GM18511 (cell line): Measurements from ENCODE around the gene MED23.

ENCODE experiments used
- ATAC-seq: cut with Tn5 transposase; IDR thresholded peaks from one replicate; pipeline ENCODE4 v1.9.1; 2021; ENCODE audit warnings: mild to moderate bottlenecking, moderate library complexity; ENCODE audit not compliant: unreplicated experiment

Gene MED23, protein sequence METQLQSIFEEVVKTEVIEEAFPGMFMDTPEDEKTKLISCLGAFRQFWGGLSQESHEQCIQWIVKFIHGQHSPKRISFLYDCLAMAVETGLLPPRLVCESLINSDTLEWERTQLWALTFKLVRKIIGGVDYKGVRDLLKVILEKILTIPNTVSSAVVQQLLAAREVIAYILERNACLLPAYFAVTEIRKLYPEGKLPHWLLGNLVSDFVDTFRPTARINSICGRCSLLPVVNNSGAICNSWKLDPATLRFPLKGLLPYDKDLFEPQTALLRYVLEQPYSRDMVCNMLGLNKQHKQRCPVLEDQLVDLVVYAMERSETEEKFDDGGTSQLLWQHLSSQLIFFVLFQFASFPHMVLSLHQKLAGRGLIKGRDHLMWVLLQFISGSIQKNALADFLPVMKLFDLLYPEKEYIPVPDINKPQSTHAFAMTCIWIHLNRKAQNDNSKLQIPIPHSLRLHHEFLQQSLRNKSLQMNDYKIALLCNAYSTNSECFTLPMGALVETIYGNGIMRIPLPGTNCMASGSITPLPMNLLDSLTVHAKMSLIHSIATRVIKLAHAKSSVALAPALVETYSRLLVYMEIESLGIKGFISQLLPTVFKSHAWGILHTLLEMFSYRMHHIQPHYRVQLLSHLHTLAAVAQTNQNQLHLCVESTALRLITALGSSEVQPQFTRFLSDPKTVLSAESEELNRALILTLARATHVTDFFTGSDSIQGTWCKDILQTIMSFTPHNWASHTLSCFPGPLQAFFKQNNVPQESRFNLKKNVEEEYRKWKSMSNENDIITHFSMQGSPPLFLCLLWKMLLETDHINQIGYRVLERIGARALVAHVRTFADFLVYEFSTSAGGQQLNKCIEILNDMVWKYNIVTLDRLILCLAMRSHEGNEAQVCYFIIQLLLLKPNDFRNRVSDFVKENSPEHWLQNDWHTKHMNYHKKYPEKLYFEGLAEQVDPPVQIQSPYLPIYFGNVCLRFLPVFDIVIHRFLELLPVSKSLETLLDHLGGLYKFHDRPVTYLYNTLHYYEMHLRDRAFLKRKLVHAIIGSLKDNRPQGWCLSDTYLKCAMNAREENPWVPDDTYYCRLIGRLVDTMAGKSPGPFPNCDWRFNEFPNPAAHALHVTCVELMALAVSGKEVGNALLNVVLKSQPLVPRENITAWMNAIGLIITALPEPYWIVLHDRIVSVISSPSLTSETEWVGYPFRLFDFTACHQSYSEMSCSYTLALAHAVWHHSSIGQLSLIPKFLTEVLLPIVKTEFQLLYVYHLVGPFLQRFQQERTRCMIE (N-terminal part only)

DNA sequence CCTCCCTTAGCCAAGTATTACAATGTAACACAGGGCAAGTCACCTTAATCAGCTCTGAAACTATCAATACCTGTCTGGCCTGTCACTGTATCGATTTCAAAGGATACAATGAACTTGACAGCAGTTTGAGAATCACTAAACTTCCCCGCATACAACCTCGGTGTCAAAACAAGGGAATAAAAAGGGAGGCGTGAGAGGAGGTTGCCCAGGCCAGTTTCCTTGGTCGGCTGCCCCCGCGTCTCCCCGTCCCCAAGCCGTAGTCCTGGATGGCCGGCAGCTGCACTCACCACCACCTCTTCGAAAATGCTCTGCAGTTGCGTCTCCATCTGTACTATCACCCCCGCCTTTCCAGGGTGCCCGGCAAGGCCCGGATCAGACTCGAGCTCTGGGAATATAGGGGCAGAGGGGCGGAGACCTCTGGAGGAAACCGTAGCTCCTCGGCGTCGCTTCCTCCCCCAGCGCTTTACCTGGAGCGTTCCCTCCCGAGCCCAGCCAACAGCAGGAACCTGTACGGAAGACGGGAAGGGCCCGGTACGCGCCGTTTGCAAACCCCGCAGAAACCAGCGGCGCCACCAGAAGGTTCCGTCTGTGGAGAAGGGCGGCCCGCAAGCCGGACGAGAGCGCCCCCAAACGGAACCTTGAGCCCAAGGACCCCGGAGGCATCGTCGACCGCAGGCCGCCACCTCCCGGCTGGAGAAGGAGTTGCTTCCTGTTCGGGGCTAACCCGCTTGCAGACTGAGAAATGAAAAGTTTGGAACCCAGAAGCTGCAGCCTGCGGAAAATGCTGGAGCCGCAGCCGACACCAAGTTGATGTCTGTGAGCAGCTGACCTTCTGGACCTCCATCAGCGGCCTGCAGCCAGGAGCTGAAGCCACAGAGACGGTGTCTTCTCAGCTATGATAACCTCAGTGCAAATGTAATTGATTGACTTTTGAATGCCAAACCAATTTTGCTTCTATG lies at the start of gene MED23:
Gene MED23, minus strand, starts transcription at position 519 of the 959 bp plus-strand sequence. Its CDS starts 193 bp downstream, at position 326.
- ATAC-seq, result peak; percentile 98

DNA sequence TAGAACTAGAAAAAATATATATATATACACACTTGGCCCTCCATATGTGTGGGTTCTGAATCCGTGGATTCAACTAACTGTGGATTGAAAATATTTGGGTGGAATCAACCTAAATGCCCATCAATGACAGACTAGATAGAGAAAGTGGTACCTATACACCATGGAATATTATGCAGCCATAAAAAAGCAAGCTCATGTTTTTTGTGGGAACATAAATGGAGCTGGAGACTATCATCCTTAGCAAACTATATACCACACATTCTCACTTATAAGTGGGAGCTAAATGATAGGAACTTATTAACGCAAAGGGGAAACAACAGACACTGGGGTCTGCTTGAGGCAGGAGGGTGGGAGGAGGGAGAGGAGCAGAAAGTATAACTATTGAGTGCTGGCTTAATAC lies 45.1 kb upstream of the MED23 start:
- ATAC-seq, result no peak

- ATAC-seq, result no peak
These were observed 41.8 kb upstream of the MED23 start for GRCh38 chr6:131669891-131670290.

GRCh38 chr6:131663578-131664165 lies 35.6 kb upstream of the MED23 start:
- no peak for ATAC-seq

GRCh38 chr6:131660195-131660594 lies 32.2 kb upstream of the MED23 start:
- ATAC-seq, result no peak

- ATAC-seq, result no peak
These were observed 30.2 kb upstream of the MED23 start for GRCh38 chr6:131658287-131658686.

DNA sequence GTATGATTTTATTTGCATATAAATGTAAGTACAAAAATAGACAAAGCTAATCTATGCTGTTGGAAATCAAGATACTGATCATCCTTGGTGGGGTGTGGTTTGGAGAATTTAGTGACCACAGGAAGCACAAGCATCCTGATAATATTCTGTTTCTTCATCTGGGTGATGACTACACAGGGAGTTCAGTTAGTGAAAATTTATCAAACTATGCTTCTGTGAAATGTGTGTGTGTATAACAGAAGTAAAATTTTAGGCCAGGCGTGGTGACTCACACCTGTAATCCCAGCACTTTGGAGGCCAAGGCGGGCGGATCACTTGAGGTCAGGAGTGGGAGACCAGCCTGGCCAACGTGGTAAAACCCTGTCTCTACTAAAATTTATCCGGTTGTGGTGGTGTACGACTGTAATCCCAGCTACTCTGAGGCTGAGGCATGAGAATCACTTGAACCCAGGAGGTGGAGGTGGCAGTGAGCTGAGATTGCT lies 29.6 kb upstream of the MED23 start:
- no peak for ATAC-seq

DNA sequence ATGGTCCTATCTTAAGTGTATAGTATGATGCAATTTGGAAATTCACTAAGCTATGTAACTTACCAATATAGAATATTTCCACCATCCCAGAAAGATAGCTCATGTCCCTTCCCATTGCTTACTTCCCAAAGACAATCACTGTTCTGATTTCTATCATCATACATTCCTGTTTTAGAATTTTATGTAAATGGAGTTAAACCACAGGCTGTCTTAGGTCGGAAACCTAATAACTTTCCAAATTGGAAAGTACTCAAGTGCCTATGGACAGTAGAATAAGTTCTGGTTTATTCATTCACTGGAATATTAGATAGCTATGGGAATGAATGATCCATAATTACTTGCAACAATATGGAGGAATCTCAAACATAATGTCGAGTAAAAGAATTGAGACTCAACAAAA lies 29.2 kb upstream of the MED23 start:
- ATAC-seq, result no peak

DNA sequence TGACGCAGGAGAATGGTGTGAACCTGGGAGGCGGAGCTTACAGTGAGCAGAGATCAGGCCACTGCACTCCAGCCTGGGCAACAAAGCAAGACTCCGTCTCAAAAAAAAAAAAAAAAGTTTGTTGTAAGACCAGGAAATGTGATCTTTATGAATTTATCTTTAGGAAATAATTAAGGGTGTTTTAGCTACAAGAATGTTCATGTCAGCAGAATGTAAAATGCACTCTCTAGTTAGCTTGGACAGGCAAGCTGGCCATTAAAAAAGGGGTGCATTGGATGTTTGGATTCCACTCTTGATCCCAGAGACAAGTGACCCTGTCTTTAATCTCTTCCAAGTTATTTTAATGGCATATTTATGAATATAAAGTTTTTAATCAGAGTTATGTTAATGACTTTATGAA lies 28.6 kb upstream of the MED23 start:
- no peak for ATAC-seq

DNA sequence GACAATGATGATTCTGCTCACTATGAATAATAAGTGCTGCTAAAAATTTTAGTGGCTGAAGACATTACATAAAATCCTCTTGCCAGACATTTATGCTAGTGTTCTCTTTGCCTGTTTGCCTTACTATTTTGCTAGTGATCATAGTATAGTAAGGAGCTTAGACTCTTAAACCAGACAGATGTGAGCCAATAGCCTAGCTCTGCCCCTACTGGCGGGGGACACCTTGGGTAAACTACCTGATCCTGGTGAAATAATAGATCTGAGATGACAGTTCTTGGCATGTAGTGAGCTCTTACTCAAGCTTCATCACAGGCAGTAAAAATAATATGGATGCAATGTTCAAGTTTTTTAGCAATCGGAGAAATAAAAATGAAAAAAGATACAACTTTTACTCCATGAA lies 27.9 kb upstream of the MED23 start:
- no peak for ATAC-seq

DNA sequence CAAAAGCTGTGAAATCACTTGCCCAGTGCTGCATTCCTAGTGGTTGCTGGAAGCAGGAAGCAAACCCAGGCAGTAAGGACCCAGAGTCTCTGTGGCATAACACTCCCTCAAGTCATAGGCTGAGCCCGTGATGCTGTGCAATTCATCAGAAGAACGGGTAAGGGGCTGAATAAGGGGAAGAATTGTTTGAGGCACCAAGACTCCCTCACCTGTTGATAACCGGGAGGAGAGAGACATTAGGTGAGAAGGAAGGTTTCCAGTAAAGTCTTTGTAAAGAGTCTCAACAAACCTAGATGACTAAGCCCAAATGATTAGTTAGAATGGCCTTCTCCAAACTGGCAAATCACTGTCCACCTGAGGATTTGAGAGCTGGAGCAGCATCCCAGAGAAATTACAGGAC lies 27.3 kb upstream of the MED23 start:
- no peak for ATAC-seq

GRCh38 chr6:131654326-131654725 lies 26.3 kb upstream of the MED23 start:
- no peak for ATAC-seq

- no peak for ATAC-seq
These were observed 24.4 kb upstream of the MED23 start for GRCh38 chr6:131652472-131652871.

- ATAC-seq, result no peak
These were observed 23.7 kb upstream of the MED23 start for GRCh38 chr6:131651782-131652181.

GRCh38 chr6:131646249-131646670 lies 18.2 kb upstream of the MED23 start:
- no peak for ATAC-seq

- ATAC-seq, result no peak
These were observed 17.8 kb upstream of the MED23 start for GRCh38 chr6:131645846-131646245.

DNA sequence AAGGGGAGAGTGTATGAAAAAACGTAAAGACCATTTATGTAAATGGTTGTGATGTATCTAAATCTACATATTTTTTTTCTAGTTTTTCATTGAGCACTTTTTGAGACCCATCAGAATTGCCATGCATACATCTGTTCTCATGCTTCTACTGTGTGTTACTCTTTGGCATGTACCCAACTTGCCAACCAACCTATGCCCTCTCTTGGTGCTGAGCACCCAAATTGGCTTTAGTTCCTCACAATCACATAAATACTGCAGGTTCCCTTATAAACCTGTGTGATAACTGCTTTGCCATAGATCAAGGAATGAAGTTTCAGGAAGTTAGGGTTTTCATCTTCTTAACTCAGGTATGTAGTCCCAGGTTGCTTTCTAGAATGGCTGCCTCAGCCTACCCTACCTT lies 16.9 kb upstream of the MED23 start:
- no peak for ATAC-seq

GRCh38 chr6:131643855-131644460 lies 15.9 kb upstream of the MED23 start:
- no peak for ATAC-seq

- ATAC-seq, result no peak
These were observed 15.1 kb upstream of the MED23 start for GRCh38 chr6:131642987-131643611.
